ENCODE results near the gene PCBP2. TPM values are rescaled to one million over a fixed set of nuclear protein-coding genes. Genes with fewer than 3 reads are reported as not detected.

Gene PCBP2
- total RNA-seq, 4 donors from 2014 or later, result 414 to 583 (median 490) TPM

- Histone ChIP-seq H3K4me3 (no peak overlapping the region), H3K27me3 (no peaks in the 10 kb centered on the region), H3K27ac (no peak overlapping the region), H3K9me3 (no peaks in the 10 kb centered on the region), H3K36me3 (peaks cover 10 to 74% (median 55%) of the 10 kb centered on the region in 3 donors), H3K4me1 (peaks cover 0 to 64% (median 21%) of the 10 kb centered on the region in 4 donors)
- WGBS, 2 donors, result 67 to 73% methylated on average over 6 of the region's 6 CpGs
- no peak for TF ChIP-seq EP300 (IDR thresholded peaks at IDR 0.05)
- DNase-seq (ENCODE audit: low spot score in 2 of 2), result no peak
Measured at GRCh38 chr12:53456654-53457366, 4.9 kb downstream of the PCBP2 start.

- WGBS, 2 donors, result 64 to 70% methylated on average over 4 of the region's 4 CpGs
- H3K4me3 ChIP-seq, result no peak overlapping the region
- H3K27ac ChIP-seq, result no peak overlapping the region
- TF ChIP-seq EP300 (IDR thresholded peaks at IDR 0.05), result no peak
- TF ChIP-seq POLR2A (IDR thresholded peaks at IDR 0.05), result no peak
- TF ChIP-seq CTCF (IDR thresholded peaks at IDR 0.05), result no peak
- peaks cover 17 to 97% (median 76%) of the 10 kb centered on the region in 3 donors for H3K36me3 ChIP-seq
- H3K4me1 ChIP-seq, result peaks cover 0 to 75% (median 10%) of the 10 kb centered on the region in 4 donors
- H3K9me3 ChIP-seq, result no peaks in the 10 kb centered on the region
- no peak for DNase-seq (ENCODE audit: low spot score in 2 of 2)
- H3K27me3 ChIP-seq, result no peaks in the 10 kb centered on the region
Measured at GRCh38 chr12:53459097-53459496, 7.2 kb downstream of the PCBP2 start.

- H3K27me3 ChIP-seq, result no peaks in the 10 kb centered on the region
- H3K9me3 ChIP-seq, result no peaks in the 10 kb centered on the region
- no peak overlapping the region for H3K4me3 ChIP-seq
- H3K27ac ChIP-seq, result no peak overlapping the region
- H3K36me3 ChIP-seq, result peaks cover 17 to 100% (median 83%) of the 10 kb centered on the region in 3 donors
- peaks cover 0 to 73% (median 2%) of the 10 kb centered on the region in 4 donors for H3K4me1 ChIP-seq
- 66 to 73% methylated on average over 3 of the region's 3 CpGs for WGBS, 2 donors
- no peak for DNase-seq (ENCODE audit: low spot score in 2 of 2)
- TF ChIP-seq POLR2A (IDR thresholded peaks at IDR 0.05) (no peak), EP300 (IDR thresholded peaks at IDR 0.05) (no peak), CTCF (IDR thresholded peaks at IDR 0.05) (no peak)
Measured at GRCh38 chr12:53461059-53461458, 9.2 kb downstream of the PCBP2 start.

- Histone ChIP-seq H3K9me3 (no peaks in the 10 kb centered on the region), H3K4me1 (peaks cover 0 to 70% (median 2%) of the 10 kb centered on the region in 4 donors), H3K36me3 (peaks cover 17 to 100% (median 88%) of the 10 kb centered on the region in 3 donors), H3K27ac (no peak overlapping the region), H3K4me3 (no peak overlapping the region), H3K27me3 (no peaks in the 10 kb centered on the region)
- no peak for DNase-seq (ENCODE audit: low spot score in 2 of 2)
- TF ChIP-seq CTCF (IDR thresholded peaks at IDR 0.05), result no peak
- TF ChIP-seq EP300 (IDR thresholded peaks at IDR 0.05), result no peak
- TF ChIP-seq POLR2A (IDR thresholded peaks at IDR 0.05), result no peak
- 82% methylated on average over 8 of the region's 8 CpGs for WGBS, 2 donors
Measured at GRCh38 chr12:53461591-53461990, 9.7 kb downstream of the PCBP2 start.

GRCh38 chr12:53462935-53463334 lies 11.0 kb downstream of the PCBP2 start:
- peaks cover 0 to 58% (median 2%) of the 10 kb centered on the region in 4 donors for H3K4me1 ChIP-seq
- H3K9me3 ChIP-seq, result no peaks in the 10 kb centered on the region
- no peak overlapping the region for H3K27ac ChIP-seq
- H3K36me3 ChIP-seq, result peaks cover 19 to 100% (median 86%) of the 10 kb centered on the region in 3 donors
- no peak for DNase-seq (ENCODE audit: low spot score in 2 of 2)
- 72 to 78% methylated on average over 3 of the region's 3 CpGs for WGBS, 2 donors
- H3K4me3 ChIP-seq, result no peak overlapping the region
- H3K27me3 ChIP-seq, result no peaks in the 10 kb centered on the region
- TF ChIP-seq POLR2A (IDR thresholded peaks at IDR 0.05) (no peak), EP300 (IDR thresholded peaks at IDR 0.05) (no peak), CTCF (IDR thresholded peaks at IDR 0.05) (no peak)

Data from tibial nerve (tissue), 4 donors.